Activated CD4-positive, alpha-beta T cell treated with anti-CD3 and anti-CD28 coated beads, Interleukin-2, amount 10 ng/mL, durations not matched to agents 24 days and 14 days (primary cell): Measurements from ENCODE around the gene MEI4. TPM values are rescaled to one million over a fixed set of nuclear protein-coding genes. Genes with fewer than 3 reads are reported as not detected.

ENCODE experiments used
- DNase-seq: peaks from one replicate; pipeline ENCODE4 v3.0.0; 2022
- H3K27ac Mint-ChIP-seq: one replicate; pipeline ENCODE4 v1.8.0; 2022; ENCODE audit warnings: mild to moderate bottlenecking, mixed read lengths
- H3K27me3 Mint-ChIP-seq: one replicate; pipeline ENCODE4 v1.8.0; 2022; ENCODE audit warnings: mixed read lengths
- H3K36me3 Mint-ChIP-seq: one replicate; pipeline ENCODE4 v1.8.0; 2022; ENCODE audit warnings: low read depth, mild to moderate bottlenecking, mixed read lengths
- H3K4me1 Mint-ChIP-seq: one replicate; pipeline ENCODE4 v1.8.0; 2021; ENCODE audit warnings: mixed read lengths
- H3K4me3 Mint-ChIP-seq: one replicate; pipeline ENCODE4 v1.8.0; 2022; ENCODE audit warnings: mild to moderate bottlenecking, moderate library complexity, mixed read lengths
- H3K9me3 Mint-ChIP-seq: one replicate; pipeline ENCODE4 v1.8.0; 2021; ENCODE audit warnings: mixed read lengths
- intact Hi-C: fragments of 100-400 bp; cut with micrococcal nuclease; formaldehyde crosslinking; loops from one replicate; pipeline ENCODE4 v1.15.1; 2023
- total RNA-seq: library from RNA; stranded (reverse); gene quantifications from 2 replicates; pipeline ENCODE4 v1.2.3, GENCODE V29; 2022

The MEI4 gene
- total RNA-seq = not detected in 2 replicates

- intact Hi-C loops = no loop called here
- no peaks in the 10 kb centered on the region for H3K9me3 Mint-ChIP-seq
- no peaks in the 10 kb centered on the region for H3K27me3 Mint-ChIP-seq
- H3K27ac Mint-ChIP-seq = no peak within 1 kb of the TSS
- H3K4me1 Mint-ChIP-seq = no peaks in the 10 kb centered on the region
- no peak within 1 kb of the TSS for H3K4me3 Mint-ChIP-seq
- DNase-seq = no peak
- no peaks in the 10 kb centered on the region for H3K36me3 Mint-ChIP-seq
Observed at GRCh38 chr6:77652739-77653138, at the start of gene MEI4. MEI4 (plus strand) TSS chr6:77653039; CDS start chr6:77690672, 37,633 bp downstream.

- Mint-ChIP-seq H3K36me3 (no peaks in the 10 kb centered on the region), H3K4me3 (no peak overlapping the region), H3K27me3 (no peaks in the 10 kb centered on the region), H3K27ac (no peak overlapping the region), H3K4me1 (no peaks in the 10 kb centered on the region), H3K9me3 (no peaks in the 10 kb centered on the region)
- DNase-seq = no peak
- intact Hi-C loops = no loop called here
Observed at GRCh38 chr6:77604476-77604875, 48.4 kb upstream of the MEI4 start.

DNA sequence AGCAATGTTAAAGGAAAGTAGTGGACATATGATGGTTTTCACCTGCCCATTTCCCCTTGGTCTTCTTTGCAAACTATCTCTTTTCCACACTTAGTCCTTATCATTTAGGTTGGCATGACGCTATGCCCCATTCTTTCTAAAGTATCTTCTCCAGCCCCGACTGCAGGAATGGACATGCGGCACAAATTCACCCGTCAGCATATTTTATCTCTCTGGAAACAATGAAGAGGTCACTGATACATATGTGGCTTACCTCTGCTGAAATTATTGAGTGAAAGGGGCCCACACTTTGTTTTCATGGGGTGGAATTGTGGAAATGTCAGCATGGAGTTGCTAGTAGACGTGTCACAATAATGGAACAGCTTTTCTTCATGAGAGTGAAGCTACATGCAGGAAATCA, 45.8 kb upstream of the MEI4 start:
- no peaks in the 10 kb centered on the region for H3K36me3 Mint-ChIP-seq
- H3K4me3 Mint-ChIP-seq = no peak overlapping the region
- H3K27me3 Mint-ChIP-seq = no peaks in the 10 kb centered on the region
- H3K27ac Mint-ChIP-seq = no peak overlapping the region
- intact Hi-C loops = no loop called here
- H3K9me3 Mint-ChIP-seq = no peaks in the 10 kb centered on the region
- H3K4me1 Mint-ChIP-seq = no peaks in the 10 kb centered on the region
- no peak for DNase-seq

DNA sequence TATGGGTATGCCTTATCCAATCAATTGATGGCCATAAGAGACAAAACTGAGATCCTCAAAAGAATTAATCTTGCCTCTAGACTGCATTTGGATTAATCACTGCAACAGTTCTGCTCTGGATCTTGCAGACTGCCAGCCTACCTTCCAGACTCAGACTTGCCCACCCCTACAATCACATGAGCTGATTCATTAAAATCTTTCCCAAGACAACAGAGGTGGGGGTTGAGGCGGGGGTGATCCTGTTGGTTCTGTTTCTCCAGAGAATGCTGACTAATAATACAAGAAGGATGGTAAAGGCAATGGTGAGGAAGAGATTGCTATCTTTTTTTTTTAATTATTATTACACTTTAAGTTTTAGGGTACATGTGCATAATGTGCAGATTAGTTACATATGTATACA, 43.7 kb upstream of the MEI4 start:
- no peak overlapping the region for H3K4me3 Mint-ChIP-seq
- intact Hi-C loops = no loop called here
- DNase-seq = no peak
- no peaks in the 10 kb centered on the region for H3K4me1 Mint-ChIP-seq
- no peaks in the 10 kb centered on the region for H3K36me3 Mint-ChIP-seq
- no peak overlapping the region for H3K27ac Mint-ChIP-seq
- H3K9me3 Mint-ChIP-seq = peaks cover 3% of the 10 kb centered on the region
- no peaks in the 10 kb centered on the region for H3K27me3 Mint-ChIP-seq

- no peaks in the 10 kb centered on the region for H3K36me3 Mint-ChIP-seq
- intact Hi-C loops = no loop called here
- no peak for DNase-seq
Observed at GRCh38 chr6:77619114-77619513, 33.7 kb upstream of the MEI4 start.

DNA sequence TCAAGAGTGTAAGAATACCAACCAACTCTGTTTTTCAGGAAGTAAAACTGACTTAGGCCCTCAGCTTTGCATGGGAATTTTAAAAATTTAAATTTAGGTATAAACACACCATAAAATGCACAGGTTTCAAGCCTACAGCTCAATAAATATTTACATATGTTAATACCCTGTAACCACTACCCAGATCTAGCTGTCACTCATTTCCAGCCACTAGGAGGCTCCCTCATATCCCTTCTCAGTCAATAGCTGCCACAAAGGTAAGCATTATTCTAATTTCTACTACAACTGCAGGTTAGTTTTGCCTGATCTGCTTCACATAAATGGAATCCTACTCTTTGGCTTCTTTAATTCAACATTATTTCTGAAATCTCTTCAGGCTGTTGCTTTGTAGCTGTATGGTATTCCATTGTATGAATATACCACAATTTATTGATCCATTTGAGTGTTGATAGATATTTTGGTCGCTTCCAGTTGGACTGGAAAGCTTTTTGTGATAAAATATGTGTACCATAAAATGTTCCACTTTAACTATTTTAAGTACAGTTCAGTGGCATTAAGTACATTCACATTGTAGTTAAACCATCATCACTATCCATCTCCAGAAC, 32.5 kb upstream of the MEI4 start:
- no peaks in the 10 kb centered on the region for H3K27me3 Mint-ChIP-seq
- H3K36me3 Mint-ChIP-seq = no peaks in the 10 kb centered on the region
- intact Hi-C loops = no loop called here
- no peak overlapping the region for H3K27ac Mint-ChIP-seq
- H3K4me1 Mint-ChIP-seq = no peaks in the 10 kb centered on the region
- no peak overlapping the region for H3K4me3 Mint-ChIP-seq
- DNase-seq = no peak
- peaks cover 3% of the 10 kb centered on the region for H3K9me3 Mint-ChIP-seq

More at GRCh38 chr6:77619114-77619513, 33.7 kb upstream of the MEI4 start:
- no peaks in the 10 kb centered on the region for H3K27me3 Mint-ChIP-seq
- H3K4me3 Mint-ChIP-seq = no peak overlapping the region
- no peaks in the 10 kb centered on the region for H3K4me1 Mint-ChIP-seq
- peaks cover 3% of the 10 kb centered on the region for H3K9me3 Mint-ChIP-seq
- H3K27ac Mint-ChIP-seq = no peak overlapping the region

DNA sequence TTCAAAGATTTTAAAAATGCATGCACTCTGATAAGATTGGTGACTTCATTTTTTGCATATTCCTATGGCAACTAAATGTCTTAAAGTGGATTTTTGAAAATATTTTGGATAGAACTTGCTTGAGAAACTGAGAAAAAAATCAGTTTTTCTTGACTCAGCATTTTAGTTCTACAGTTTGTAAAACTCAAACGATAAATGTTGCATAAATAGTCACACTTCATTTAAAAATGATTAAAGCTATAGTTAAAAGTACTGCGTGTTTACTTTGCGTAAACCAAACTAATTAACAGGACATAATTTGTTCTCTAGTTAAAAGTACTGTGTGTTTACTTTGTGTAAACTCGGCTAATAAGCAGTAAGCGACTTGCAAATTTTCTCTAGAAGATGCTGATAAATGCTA, 28.3 kb upstream of the MEI4 start:
- H3K27ac Mint-ChIP-seq = no peak overlapping the region
- H3K9me3 Mint-ChIP-seq = peaks cover 5% of the 10 kb centered on the region
- DNase-seq = no peak
- intact Hi-C loops = no loop called here
- no peaks in the 10 kb centered on the region for H3K4me1 Mint-ChIP-seq
- no peak overlapping the region for H3K4me3 Mint-ChIP-seq
- H3K27me3 Mint-ChIP-seq = no peaks in the 10 kb centered on the region
- no peaks in the 10 kb centered on the region for H3K36me3 Mint-ChIP-seq

DNA sequence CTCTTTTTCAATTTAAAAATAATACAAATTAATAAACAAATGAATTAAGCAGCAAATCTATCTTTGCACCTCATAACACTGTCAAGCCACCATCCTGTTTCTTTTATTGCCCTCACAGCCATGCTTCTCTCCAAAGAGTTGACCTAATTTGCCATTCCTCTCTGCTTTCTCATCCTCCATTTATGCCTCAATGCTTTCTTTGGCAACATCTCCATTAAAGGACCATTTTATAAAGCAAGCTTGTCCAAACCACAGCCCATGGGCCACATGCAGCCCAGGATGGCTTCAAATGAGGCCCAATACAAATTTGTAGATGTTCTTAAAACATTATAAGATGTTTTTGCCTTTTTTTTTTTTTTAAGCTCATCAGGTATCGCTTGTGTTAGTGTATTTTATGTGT, 26.4 kb upstream of the MEI4 start:
- Mint-ChIP-seq H3K27ac (no peak overlapping the region), H3K36me3 (no peaks in the 10 kb centered on the region), H3K9me3 (peaks cover 6% of the 10 kb centered on the region), H3K27me3 (no peaks in the 10 kb centered on the region), H3K4me1 (no peaks in the 10 kb centered on the region), H3K4me3 (no peak overlapping the region)
- intact Hi-C loops = no loop called here
- no peak for DNase-seq

GRCh38 chr6:77630014-77630413, 22.8 kb upstream of the MEI4 start:
- Mint-ChIP-seq H3K27me3 (no peaks in the 10 kb centered on the region), H3K9me3 (peaks cover 10% of the 10 kb centered on the region), H3K27ac (no peak overlapping the region), H3K4me1 (no peaks in the 10 kb centered on the region), H3K4me3 (no peak overlapping the region), H3K36me3 (no peaks in the 10 kb centered on the region)
- intact Hi-C loops = no loop called here
- no peak for DNase-seq

GRCh38 chr6:77633471-77633870, 19.4 kb upstream of the MEI4 start:
- intact Hi-C loops = no loop called here
- no peak overlapping the region for H3K4me3 Mint-ChIP-seq
- H3K36me3 Mint-ChIP-seq = no peaks in the 10 kb centered on the region
- H3K4me1 Mint-ChIP-seq = no peaks in the 10 kb centered on the region
- H3K27ac Mint-ChIP-seq = no peak overlapping the region
- peaks cover 10% of the 10 kb centered on the region for H3K9me3 Mint-ChIP-seq
- no peak for DNase-seq
- H3K27me3 Mint-ChIP-seq = no peaks in the 10 kb centered on the region

GRCh38 chr6:77633993-77634715, 18.7 kb upstream of the MEI4 start:
- DNase-seq = no peak
- no peak overlapping the region for H3K27ac Mint-ChIP-seq

GRCh38 chr6:77638129-77638830, 14.6 kb upstream of the MEI4 start:
- Mint-ChIP-seq H3K4me1 (no peaks in the 10 kb centered on the region), H3K27ac (no peak overlapping the region), H3K36me3 (no peaks in the 10 kb centered on the region), H3K27me3 (no peaks in the 10 kb centered on the region), H3K9me3 (peaks cover 4% of the 10 kb centered on the region), H3K4me3 (no peak overlapping the region)
- no peak for DNase-seq
- intact Hi-C loops = no loop called here

More at GRCh38 chr6:77633993-77634715, 18.7 kb upstream of the MEI4 start:
- Mint-ChIP-seq H3K27me3 (no peaks in the 10 kb centered on the region), H3K9me3 (peaks cover 8% of the 10 kb centered on the region), H3K4me1 (no peaks in the 10 kb centered on the region), H3K4me3 (no peak overlapping the region), H3K36me3 (no peaks in the 10 kb centered on the region)
- intact Hi-C loops = no loop called here

GRCh38 chr6:77644102-77644705, 8.6 kb upstream of the MEI4 start:
- DNase-seq = no peak
- no peaks in the 10 kb centered on the region for H3K4me1 Mint-ChIP-seq
- no peak overlapping the region for H3K4me3 Mint-ChIP-seq
- no peaks in the 10 kb centered on the region for H3K27me3 Mint-ChIP-seq
- no peaks in the 10 kb centered on the region for H3K9me3 Mint-ChIP-seq
- H3K36me3 Mint-ChIP-seq = no peaks in the 10 kb centered on the region
- no peak overlapping the region for H3K27ac Mint-ChIP-seq
- intact Hi-C loops = no loop called here

- no peaks in the 10 kb centered on the region for H3K9me3 Mint-ChIP-seq
- H3K36me3 Mint-ChIP-seq = no peaks in the 10 kb centered on the region
- intact Hi-C loops = no loop called here
- H3K4me3 Mint-ChIP-seq = no peak overlapping the region
- peak; percentile 54 for DNase-seq
- H3K27ac Mint-ChIP-seq = no peak overlapping the region
- no peaks in the 10 kb centered on the region for H3K4me1 Mint-ChIP-seq
- H3K27me3 Mint-ChIP-seq = no peaks in the 10 kb centered on the region
Observed at GRCh38 chr6:77650098-77650663, 2.7 kb upstream of the MEI4 start.
